Measurements from ENCODE around the gene SUGCT.

GRCh38 chr7:40865441-40866233, 730.8 kb downstream of the SUGCT start:
- TF ChIP-seq CTCF (conservative IDR thresholded peaks at IDR 0.05; ENCODE audit: low read length) (no peak), EZH2phosphoT487 (IDR thresholded peaks at IDR 0.05; ENCODE audit: borderline replicate concordance, low read depth, low read length) (no peak)

Measured in OCI-LY7 (cell line).